Gastrocnemius medialis (tissue), 4 donors: ENCODE measurements around the gene PRELP. TPM values are rescaled to one million over a fixed set of nuclear protein-coding genes. Genes with fewer than 3 reads are reported as not detected.
"Not testable (repeated sequence)": the region's sequence is repeated elsewhere in the genome, so short reads cannot be mapped to it uniquely, and the experiment has no call there.

ENCODE experiments used
- ATAC-seq, 2 donors: fragments of 150-250 bp; one replicate each; pipeline ENCODE4 v1.9.1; 2016
- DNase-seq, 2 donors: peaks; one replicate each; pipeline ENCODE4 v3.0.0-alpha.2; 2019
- H3K27ac ChIP-seq, 4 donors: fragments of 200-600 bp; sonication (generic); 1 replicate in 1 of 4; 2 replicates in 3 of 4; pipeline ENCODE4 v1.5.1; 2016 to 2018; ENCODE audit warnings: mild to moderate bottlenecking in 2 of 4, moderate library complexity in 1 of 4
- H3K27me3 ChIP-seq, 3 donors: fragments of 200-600 bp; sonication (generic) in 2 of 3; 1 replicate in 1 of 3; 2 replicates in 2 of 3; pipeline versions ENCODE4 v1.5.1 to v1.6.0; 2016 to 2019; ENCODE audit warnings: mild to moderate bottlenecking in 1 of 3, moderate library complexity in 1 of 3
- H3K36me3 ChIP-seq, 2 donors: fragments of 200-600 bp; sonication (generic) in 1 of 2; one replicate each; pipeline ENCODE4 v1.5.1; 2017 to 2018
- H3K4me1 ChIP-seq, 2 donors: fragments of 200-600 bp; sonication (generic) in 1 of 2; one replicate each; pipeline ENCODE4 v1.5.1; 2016 to 2017; ENCODE audit warnings: mild to moderate bottlenecking in 2 of 2
- H3K4me3 ChIP-seq, 4 donors: fragments of 200-600 bp; sonication (generic) in 3 of 4; 1 replicate in 1 of 4; 2 replicates in 3 of 4; pipeline ENCODE4 v1.5.1; 2016 to 2019; ENCODE audit warnings: mild to moderate bottlenecking in 2 of 4
- H3K9me3 ChIP-seq, 3 donors: fragments of 200-600 bp; sonication (generic) in 2 of 3; 1 replicate in 1 of 3; 2 replicates in 2 of 3; pipeline ENCODE4 v1.5.1; 2016 to 2019
- CTCF ChIP-seq, 5 experiments: fragments of 450-650 bp in 3 of 5; fragments of 200-600 bp in 2 of 5; sonication (generic) in 2 of 5; IDR thresholded peaks in 4 of 5; conservative IDR thresholded peaks in 1 of 5; 1 replicate in 4 of 5; 2 replicates in 1 of 5; pipeline ENCODE4 v1.5.1; 2016 to 2019; ENCODE audit warnings: antibody characterized with exemption in 5 of 5, mild to moderate bottlenecking in 3 of 5, moderate library complexity in 3 of 5
- POLR2A ChIP-seq, 2 donors: fragments of 450-650 bp; IDR thresholded peaks; one replicate each; pipeline ENCODE4 v1.6.1; 2017; ENCODE audit warnings: antibody characterized with exemption in 2 of 2, mild to moderate bottlenecking in 2 of 2, moderate library complexity in 2 of 2
- in situ Hi-C, 4 donors: fragments of 200-750 bp; cut with MboI; loops; one replicate each; pipeline versions ENCODE4 v1.15.0 to v1.8.0; 2017; ENCODE audit warnings: low sequenced_read_pairs in 4 of 4
- intact Hi-C: fragments of 100-400 bp; cut with DNase I; formaldehyde crosslinking; loops from one replicate; pipeline ENCODE4 v1.15.1; 2023; ENCODE audit warnings: low total_unique reads
- total RNA-seq, 4 donors: library from RNA; depleted of rRNA; stranded (reverse); fragments of >200 nt; gene quantifications; one replicate each; pipeline versions ENCODE4 v1.1.0 to v1.2.3, GENCODE V29; 2016

PRELP gene
- total RNA-seq, 4 donors from 2014 or later = 12.2 to 32.6 (median 16.9) TPM

GRCh38 chr1:203465948-203466347, 9.7 kb upstream of the PRELP start:
- in situ Hi-C loops = no loop called here
- peaks cover 41 to 48% of the 10 kb centered on the region in 2 donors for H3K4me1 ChIP-seq
- no peaks in the 10 kb centered on the region for H3K27me3 ChIP-seq
- H3K27ac ChIP-seq = peak overlapping the region; percentile 58 to 84 (median 76)
- DNase-seq = peak; percentile 52 to 76
- peak in 1 of 2 donors; percentile 5 for ATAC-seq
- no peak overlapping the region for H3K4me3 ChIP-seq
- H3K36me3 ChIP-seq = no peaks in the 10 kb centered on the region
- no peak for TF ChIP-seq CTCF (IDR thresholded peaks at IDR 0.05 in 4 of 5, conservative IDR thresholded peaks at IDR 0.05 in 1 of 5)
- TF ChIP-seq POLR2A (IDR thresholded peaks at IDR 0.05) = peak in 1 of 2 donors; percentile 17
- H3K9me3 ChIP-seq = no peaks in the 10 kb centered on the region
- intact Hi-C loops = no loop called here

GRCh38 chr1:203466906-203467549, 8.6 kb upstream of the PRELP start:
- Histone ChIP-seq H3K4me3 (peak overlapping the region in 1 of 4 donors; percentile 4), H3K27ac (peak overlapping the region; percentile 58 to 84 (median 76)), H3K4me1 (peaks cover 41 to 48% of the 10 kb centered on the region in 2 donors)
- ATAC-seq (peak; percentile 13 to 58), DNase-seq (peak in 1 of 2 donors; percentile 58)
- H3K36me3 ChIP-seq, in situ Hi-C loops, intact Hi-C loops, H3K9me3 ChIP-seq, H3K27me3 ChIP-seq: not testable (repeated sequence)
- TF ChIP-seq POLR2A (IDR thresholded peaks at IDR 0.05) = peak in 1 of 2 donors; percentile 32

DNA sequence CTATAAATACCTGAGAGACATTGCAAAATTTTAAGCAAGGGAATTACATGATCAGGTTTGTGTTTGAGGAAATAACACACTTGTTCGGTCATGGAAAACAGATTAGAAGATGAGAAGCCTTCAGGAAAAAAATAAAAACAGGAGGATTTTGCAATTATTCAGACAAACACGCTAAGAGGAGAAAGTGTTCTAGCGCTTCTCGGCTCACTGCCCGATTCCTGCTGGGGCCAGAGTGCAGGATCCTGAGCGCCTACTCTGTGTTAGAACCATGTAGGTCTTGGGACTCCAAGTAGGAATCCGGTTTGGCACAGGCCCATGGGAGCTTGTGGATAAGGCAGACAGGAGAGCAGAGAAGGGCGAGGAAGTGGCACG, 8.1 kb upstream of the PRELP start:
- H3K4me1 ChIP-seq = peaks cover 41 to 45% of the 10 kb centered on the region in 2 donors
- in situ Hi-C loops = no loop called here

DNA sequence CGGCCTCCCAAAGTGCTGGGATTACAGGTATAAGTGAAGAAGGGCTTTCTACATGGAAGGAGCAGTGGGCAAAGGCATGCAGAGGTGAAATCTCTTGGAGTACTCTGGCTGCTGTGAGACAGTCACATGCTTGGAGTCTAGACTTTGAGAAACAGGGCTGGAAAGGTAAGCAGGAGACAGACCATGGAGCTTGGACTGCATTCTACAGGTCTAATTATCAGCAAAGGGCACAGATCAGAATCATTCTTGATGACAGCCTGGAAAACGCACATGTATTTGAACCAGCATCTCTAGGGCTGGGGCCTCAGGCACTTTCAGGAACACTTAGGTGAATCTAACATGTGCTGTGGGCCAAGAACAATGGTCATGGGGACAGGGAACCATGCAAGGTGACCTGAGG, 7.3 kb upstream of the PRELP start:
- Histone ChIP-seq H3K4me1 (peaks cover 40 to 41% of the 10 kb centered on the region in 2 donors), H3K9me3 (no peaks in the 10 kb centered on the region), H3K27ac (peak overlapping the region; percentile 58 to 84 (median 76)), H3K4me3 (no peak overlapping the region), H3K36me3 (no peaks in the 10 kb centered on the region), H3K27me3 (no peaks in the 10 kb centered on the region)
- intact Hi-C loops = no loop called here
- DNase-seq (no peak), ATAC-seq (no peak)
- in situ Hi-C loops = no loop called here
- no peak for TF ChIP-seq POLR2A (IDR thresholded peaks at IDR 0.05)
- TF ChIP-seq CTCF (IDR thresholded peaks at IDR 0.05 in 4 of 5, conservative IDR thresholded peaks at IDR 0.05 in 1 of 5) = no peak

More for the DNA sequence above, 8.1 kb upstream of the PRELP start:
- DNase-seq (peak; percentile 72 to 88), ATAC-seq (peak; percentile 49 to 69)
- TF ChIP-seq POLR2A (IDR thresholded peaks at IDR 0.05) (peak in 1 of 2 donors; percentile 20), CTCF (IDR thresholded peaks at IDR 0.05 in 4 of 5, conservative IDR thresholded peaks at IDR 0.05 in 1 of 5) (no peak)
- H3K9me3 ChIP-seq = no peaks in the 10 kb centered on the region
- intact Hi-C loops = no loop called here
- H3K27me3 ChIP-seq = no peaks in the 10 kb centered on the region
- no peaks in the 10 kb centered on the region for H3K36me3 ChIP-seq
- peak overlapping the region; percentile 58 to 84 (median 76) for H3K27ac ChIP-seq
- H3K4me3 ChIP-seq = peak overlapping the region in 1 of 4 donors; percentile 4

DNA sequence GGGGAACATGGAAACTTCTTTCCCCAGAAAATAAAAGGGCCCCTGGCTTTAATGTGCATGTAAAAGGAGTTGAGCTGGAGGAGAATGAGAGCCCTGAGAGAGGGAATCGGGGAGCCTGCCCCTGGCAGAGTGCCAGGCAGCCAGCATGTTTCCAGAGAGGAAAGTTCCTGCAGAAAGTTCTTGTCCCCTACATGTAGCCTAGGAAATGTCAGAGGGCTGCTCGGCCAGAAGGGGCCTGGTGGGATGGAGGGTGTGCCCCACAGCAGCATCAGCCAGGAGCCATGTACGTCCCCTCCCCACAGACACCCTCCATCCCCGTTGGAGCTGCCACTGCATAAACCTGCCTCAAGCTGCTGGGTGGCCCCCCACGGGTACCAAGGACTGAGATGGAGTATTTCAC, 5.4 kb upstream of the PRELP start:
- Histone ChIP-seq H3K27ac (no peak overlapping the region), H3K4me3 (no peak overlapping the region), H3K27me3 (no peaks in the 10 kb centered on the region), H3K4me1 (peaks cover 25 to 31% of the 10 kb centered on the region in 2 donors), H3K9me3 (no peaks in the 10 kb centered on the region), H3K36me3 (no peaks in the 10 kb centered on the region)
- no peak for TF ChIP-seq CTCF (IDR thresholded peaks at IDR 0.05 in 4 of 5, conservative IDR thresholded peaks at IDR 0.05 in 1 of 5)
- no peak for TF ChIP-seq POLR2A (IDR thresholded peaks at IDR 0.05)
- DNase-seq (no peak), ATAC-seq (no peak)
- intact Hi-C loops (no loop called here), in situ Hi-C loops (loop anchor here in 1 of 4 donors (10.0 kb wide), 1 partner anchor 105 kb away; no protein-coding TSS in a partner anchor)
